Epithelial cell of esophagus (primary cell): ENCODE data around the gene FOXP4.

Experiments
- DNase-seq: peaks from one replicate; pipeline ENCODE4 v3.0.0; 2010; ENCODE audit warnings: low read depth
- H3K4me3 ChIP-seq: 2 replicates; pipeline ENCODE4 v1.5.1; 2011; ENCODE audit warnings: mild to moderate bottlenecking, low read length, control low read depth
- TF ChIP-seq, protein P1 (sequence below): IDR thresholded peaks from 2 replicates; pipeline ENCODE4 v1.5.1; 2011; ENCODE audit warnings: low read depth, mild to moderate bottlenecking, low read length, control low read depth, inconsistent platforms; ENCODE audit not compliant: insufficient read depth; ENCODE audit errors: missing control alignments

Gene FOXP4

DNA sequence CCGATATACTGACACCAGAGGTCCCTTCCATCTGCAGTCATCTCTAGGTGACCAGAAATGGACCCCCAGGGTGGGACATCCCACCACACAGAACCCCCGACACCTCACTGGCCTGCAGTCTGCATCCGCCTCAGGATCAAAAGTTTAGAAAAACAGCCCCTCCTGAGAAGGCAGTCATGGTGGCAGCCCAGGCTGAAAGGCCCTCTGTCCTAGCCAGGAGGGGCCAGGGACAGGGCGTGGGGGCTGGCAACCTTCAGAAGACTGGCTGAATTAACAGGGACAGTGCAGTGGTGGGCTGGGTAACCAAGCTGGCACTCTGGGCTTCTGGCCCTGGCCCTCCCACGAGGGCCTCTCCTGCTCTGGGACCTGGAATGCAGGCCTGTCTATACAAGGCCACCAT is 57.8 kb downstream of the FOXP4 start:
- H3K4me3 ChIP-seq: no peak overlapping the region
- DNase-seq: no peak
- TF ChIP-seq, protein P1, sequence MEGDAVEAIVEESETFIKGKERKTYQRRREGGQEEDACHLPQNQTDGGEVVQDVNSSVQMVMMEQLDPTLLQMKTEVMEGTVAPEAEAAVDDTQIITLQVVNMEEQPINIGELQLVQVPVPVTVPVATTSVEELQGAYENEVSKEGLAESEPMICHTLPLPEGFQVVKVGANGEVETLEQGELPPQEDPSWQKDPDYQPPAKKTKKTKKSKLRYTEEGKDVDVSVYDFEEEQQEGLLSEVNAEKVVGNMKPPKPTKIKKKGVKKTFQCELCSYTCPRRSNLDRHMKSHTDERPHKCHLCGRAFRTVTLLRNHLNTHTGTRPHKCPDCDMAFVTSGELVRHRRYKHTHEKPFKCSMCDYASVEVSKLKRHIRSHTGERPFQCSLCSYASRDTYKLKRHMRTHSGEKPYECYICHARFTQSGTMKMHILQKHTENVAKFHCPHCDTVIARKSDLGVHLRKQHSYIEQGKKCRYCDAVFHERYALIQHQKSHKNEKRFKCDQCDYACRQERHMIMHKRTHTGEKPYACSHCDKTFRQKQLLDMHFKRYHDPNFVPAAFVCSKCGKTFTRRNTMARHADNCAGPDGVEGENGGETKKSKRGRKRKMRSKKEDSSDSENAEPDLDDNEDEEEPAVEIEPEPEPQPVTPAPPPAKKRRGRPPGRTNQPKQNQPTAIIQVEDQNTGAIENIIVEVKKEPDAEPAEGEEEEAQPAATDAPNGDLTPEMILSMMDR: no peak

DNA sequence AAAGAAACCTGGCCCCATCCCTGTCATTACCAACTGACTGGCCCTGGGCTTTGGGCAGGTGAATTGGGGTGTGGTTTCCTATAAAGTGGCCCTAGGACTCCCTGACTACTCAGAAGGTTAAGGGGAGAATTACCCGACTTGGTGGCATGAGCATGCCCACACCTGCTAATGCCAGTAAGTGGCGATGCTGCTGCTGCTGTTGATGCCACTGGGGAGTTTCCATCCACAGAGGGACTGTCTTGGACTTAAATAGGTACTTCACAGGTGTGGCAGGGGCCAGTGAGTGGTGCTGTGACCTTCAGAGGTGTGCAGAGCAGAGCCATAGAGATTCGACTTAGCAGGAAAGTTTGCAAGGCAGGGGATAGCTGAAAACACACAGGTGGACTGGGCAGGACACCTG is 59.5 kb downstream of the FOXP4 start:
- no peak overlapping the region for H3K4me3 ChIP-seq
- peak; percentile 28 for DNase-seq
- TF ChIP-seq, protein P1: peak; percentile 24

DNA sequence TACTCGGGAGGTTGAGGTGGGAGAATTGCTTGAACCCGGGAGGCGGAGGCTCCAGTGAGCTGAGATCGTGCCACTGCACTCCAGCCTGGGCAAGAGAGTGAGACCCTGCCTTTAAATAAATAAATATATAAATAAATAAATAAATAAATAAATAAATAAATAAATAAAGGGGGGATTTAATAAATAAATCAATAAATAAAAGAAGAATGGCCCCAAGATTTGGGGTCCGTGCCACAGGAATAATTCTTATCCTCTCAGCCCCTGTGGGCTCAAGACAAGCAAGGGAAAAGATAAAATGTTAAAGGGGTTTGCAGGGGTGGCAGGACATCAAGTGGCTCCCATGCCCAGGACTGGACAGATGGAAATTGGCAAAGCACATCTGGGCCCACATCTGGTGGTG is 60.9 kb downstream of the FOXP4 start:
- no peak overlapping the region for H3K4me3 ChIP-seq
- TF ChIP-seq, protein P1: no peak
- DNase-seq: no peak

DNA sequence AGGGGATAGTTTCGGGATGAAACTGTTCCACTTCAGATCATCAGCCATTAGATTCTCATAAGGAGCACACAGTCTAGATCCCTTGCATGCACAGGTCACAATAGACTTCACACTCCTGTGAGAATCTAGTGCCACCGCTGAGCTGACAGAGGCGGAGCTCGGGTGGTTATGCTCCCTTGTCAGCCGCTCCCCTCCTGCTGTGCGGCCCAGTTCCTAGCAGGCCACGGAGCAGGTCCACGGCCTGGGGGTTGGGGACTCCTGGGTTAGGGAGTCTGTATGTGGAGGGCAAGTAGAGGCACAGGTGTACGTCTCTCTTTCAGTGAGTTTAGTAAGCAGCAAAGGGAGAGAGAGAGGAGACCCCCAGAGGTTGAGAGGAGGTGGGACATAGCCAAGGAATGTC is 61.6 kb downstream of the FOXP4 start:
- TF ChIP-seq, protein P1: no peak

DNA sequence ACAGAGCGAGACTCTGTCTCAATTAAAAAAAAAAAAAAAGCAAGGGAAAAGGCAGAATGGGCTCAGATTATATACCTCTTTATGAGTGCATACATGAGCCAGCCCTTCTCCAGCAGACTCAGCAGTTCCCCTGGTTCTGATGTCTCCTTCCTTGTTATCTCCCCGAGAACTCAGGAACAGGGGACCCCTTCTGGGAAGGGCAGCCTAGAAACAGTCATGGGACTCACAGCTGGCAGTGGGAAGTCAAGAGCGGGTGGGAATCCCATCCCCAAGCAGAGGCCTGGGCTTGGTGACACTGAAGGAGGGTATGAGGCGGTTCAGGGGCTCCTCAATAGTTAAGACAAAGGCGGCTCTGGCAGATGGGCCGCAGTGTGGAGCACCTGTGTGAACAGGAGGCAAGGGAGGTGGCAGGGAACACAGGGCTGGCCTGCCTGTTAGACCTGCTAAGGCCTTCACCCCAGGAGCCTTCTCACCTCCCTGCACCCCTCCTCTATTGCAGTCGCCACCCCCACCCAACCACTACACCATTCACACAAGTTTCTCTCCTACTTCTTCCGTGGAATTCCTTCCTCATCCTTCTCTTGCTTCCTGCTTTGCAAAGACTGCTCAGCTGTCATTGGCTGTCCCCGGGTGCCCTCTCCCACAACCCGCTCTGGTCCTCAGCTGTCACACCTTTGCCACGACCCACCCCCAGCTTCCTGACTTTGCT is 62.4 kb downstream of the FOXP4 start:
- TF ChIP-seq, protein P1: no peak
- H3K4me3 ChIP-seq: no peak overlapping the region
- no peak for DNase-seq

More for the DNA sequence above, 61.6 kb downstream of the FOXP4 start:
- no peak for DNase-seq
- H3K4me3 ChIP-seq: no peak overlapping the region

DNA sequence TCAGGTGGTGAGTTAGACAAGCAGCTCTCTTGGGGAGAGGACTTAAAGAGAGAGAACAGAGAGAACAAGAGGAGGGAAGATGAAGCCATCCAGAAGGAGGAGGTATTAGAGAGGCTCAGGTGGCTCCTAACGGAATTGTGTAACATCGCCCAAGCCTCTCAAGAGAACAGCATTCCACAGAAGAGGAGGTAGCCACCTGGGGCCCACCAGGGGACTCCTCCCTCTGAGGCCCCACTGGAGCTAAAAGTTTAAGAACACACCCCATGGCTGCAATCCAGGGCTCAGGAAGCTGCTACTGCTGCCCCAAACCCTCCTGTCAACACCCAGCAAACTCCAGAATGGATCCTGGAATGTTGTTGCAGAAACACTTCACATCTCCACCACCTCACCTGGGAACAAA is 68.5 kb downstream of the FOXP4 start:
- TF ChIP-seq, protein P1: no peak
- no peak for DNase-seq
- no peak overlapping the region for H3K4me3 ChIP-seq

DNA sequence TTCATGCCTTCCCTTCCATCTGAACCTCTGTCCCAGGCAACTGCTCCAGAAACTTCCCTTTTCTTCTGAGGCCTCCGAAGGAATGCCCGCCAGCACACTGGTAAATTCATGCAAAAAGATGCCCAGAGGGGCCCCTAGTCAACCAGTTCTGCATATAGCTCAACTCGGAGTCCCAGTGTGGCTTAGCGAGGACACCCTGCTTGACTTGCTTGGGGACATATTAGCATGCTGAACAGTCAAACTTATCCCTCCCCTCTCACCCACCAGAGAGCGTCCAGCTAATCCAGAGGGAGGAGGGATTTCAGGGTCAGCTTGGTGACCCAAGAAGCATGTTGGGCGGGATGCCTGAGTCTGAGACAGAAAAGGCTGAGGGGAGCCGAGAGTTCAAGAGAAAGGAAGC is 69.1 kb downstream of the FOXP4 start:
- DNase-seq: no peak
- TF ChIP-seq, protein P1: no peak
- H3K4me3 ChIP-seq: no peak overlapping the region
